Measurements from ENCODE around the gene EIF3B. TPM values are rescaled to one million over a fixed set of nuclear protein-coding genes. Genes with fewer than 3 reads are reported as not detected.
"Not testable (repeated sequence)": the region's sequence is repeated elsewhere in the genome, so short reads cannot be mapped to it uniquely, and the experiment has no call there.

EIF3B gene
- total and polyA plus RNA-seq, 2 donors: 85.8 to 97.7 TPM

DNA sequence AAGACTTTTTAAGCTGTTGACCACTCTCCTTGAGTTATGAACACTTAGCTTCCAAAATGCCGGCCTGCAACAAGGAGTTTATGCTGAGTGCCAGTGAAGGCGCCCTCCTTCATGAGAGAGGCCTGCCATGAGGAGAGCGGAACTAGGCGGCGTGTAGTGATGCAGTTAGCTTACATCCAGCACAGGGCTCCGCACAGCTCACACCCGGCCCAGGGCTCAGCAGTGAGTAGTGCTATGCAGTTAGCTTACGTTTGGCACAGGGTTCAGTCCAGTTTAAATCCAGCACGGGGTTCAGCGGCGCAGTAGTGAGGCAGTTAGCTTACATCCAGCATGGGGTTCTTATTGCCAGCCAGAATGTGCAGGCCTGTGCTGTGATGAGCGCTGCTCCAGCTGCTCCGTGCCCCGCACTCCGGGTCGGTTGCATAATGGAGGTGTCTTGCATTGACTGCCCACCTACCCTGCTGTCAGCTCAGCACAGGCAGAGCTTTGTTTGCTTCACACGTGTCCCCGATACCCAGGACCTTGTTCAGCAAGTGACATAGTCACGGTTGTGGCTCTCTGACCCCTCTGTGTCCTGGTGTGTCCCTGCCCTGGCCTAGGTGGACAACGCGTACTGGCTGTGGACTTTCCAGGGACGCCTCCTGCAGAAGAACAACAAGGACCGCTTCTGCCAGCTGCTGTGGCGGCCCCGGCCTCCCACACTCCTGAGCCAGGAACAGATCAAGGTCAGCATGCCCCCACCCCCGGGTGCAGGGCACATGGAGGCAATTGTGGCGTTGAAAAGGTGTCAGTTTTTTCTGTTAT is 21.9 kb downstream of the EIF3B start:
- no peak overlapping the region for H3K4me3 ChIP-seq (ENCODE audit: low read depth, low read length)
- H3K4me1 ChIP-seq (ENCODE audit: insufficient read depth): no peaks in the 10 kb centered on the region
- 92% methylated on average over 27 of the region's 27 CpGs for WGBS
- no peak for DNase-seq (ENCODE audit: extremely low spot score)
- H3K36me3 ChIP-seq (ENCODE audit: insufficient read depth): peaks cover 15% of the 10 kb centered on the region
- no peak overlapping the region for H3K27ac ChIP-seq (ENCODE audit: low read depth)

- H3K4me3 ChIP-seq (ENCODE audit: low read depth, low read length); DNase-seq (ENCODE audit: extremely low spot score); H3K27ac ChIP-seq (ENCODE audit: low read depth); H3K36me3 ChIP-seq (ENCODE audit: insufficient read depth); H3K4me1 ChIP-seq (ENCODE audit: insufficient read depth): not testable (repeated sequence)
- 94% methylated on average over 14 of the region's 18 CpGs for WGBS
These were observed 22.9 kb downstream of the EIF3B start for GRCh38 chr7:2377492-2377891.

DNA sequence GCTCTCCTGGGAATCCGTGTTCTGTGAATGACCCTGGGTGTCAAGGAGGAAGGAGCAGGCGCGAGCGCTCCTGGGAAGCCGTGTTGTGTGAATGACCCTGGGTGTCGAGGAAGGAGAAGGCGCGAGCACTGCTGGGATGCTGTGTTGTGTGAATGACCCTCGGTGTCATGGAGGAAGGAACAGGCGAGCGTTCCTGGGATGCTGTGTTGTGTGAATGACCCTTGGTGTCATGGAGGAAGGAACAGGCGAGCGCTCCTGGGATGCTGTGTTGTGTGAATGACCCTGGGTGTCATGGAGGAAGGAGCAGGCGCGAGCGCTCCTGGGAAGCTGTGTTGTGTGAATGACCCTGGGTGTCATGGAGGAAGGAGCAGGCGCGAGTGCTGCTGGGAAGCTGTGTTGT is 23.5 kb downstream of the EIF3B start:
- not testable (repeated sequence) for DNase-seq (ENCODE audit: extremely low spot score); H3K4me1 ChIP-seq (ENCODE audit: insufficient read depth); H3K4me3 ChIP-seq (ENCODE audit: low read depth, low read length); H3K27ac ChIP-seq (ENCODE audit: low read depth); H3K36me3 ChIP-seq (ENCODE audit: insufficient read depth)
- 91% methylated on average over 15 of the region's 18 CpGs for WGBS

GRCh38 chr7:2379161-2379560 is 24.5 kb downstream of the EIF3B start:
- no peak for DNase-seq (ENCODE audit: extremely low spot score)
- H3K36me3 ChIP-seq (ENCODE audit: insufficient read depth): peaks cover 9% of the 10 kb centered on the region
- H3K27ac ChIP-seq (ENCODE audit: low read depth): no peak overlapping the region
- H3K4me1 ChIP-seq (ENCODE audit: insufficient read depth): no peaks in the 10 kb centered on the region
- H3K4me3 ChIP-seq (ENCODE audit: low read depth, low read length): no peak overlapping the region
- WGBS: 96% methylated on average over 20 of the region's 20 CpGs

GRCh38 chr7:2379821-2380450 is 25.3 kb downstream of the EIF3B start:
- peaks cover 7% of the 10 kb centered on the region for H3K36me3 ChIP-seq (ENCODE audit: insufficient read depth)
- no peak overlapping the region for H3K27ac ChIP-seq (ENCODE audit: low read depth)
- H3K4me3 ChIP-seq (ENCODE audit: low read depth, low read length): no peak overlapping the region
- DNase-seq (ENCODE audit: extremely low spot score): no peak
- H3K4me1 ChIP-seq (ENCODE audit: insufficient read depth): no peaks in the 10 kb centered on the region
- 90% methylated on average over 34 of the region's 34 CpGs for WGBS

GRCh38 chr7:2380461-2380860 is 25.8 kb downstream of the EIF3B start:
- WGBS: 95% methylated on average over 23 of the region's 23 CpGs
- Histone ChIP-seq H3K36me3 (ENCODE audit: insufficient read depth) (peaks cover 7% of the 10 kb centered on the region), H3K4me1 (ENCODE audit: insufficient read depth) (no peaks in the 10 kb centered on the region), H3K4me3 (ENCODE audit: low read depth, low read length) (no peak overlapping the region), H3K27ac (ENCODE audit: low read depth) (no peak overlapping the region)
- no peak for DNase-seq (ENCODE audit: extremely low spot score)

DNA sequence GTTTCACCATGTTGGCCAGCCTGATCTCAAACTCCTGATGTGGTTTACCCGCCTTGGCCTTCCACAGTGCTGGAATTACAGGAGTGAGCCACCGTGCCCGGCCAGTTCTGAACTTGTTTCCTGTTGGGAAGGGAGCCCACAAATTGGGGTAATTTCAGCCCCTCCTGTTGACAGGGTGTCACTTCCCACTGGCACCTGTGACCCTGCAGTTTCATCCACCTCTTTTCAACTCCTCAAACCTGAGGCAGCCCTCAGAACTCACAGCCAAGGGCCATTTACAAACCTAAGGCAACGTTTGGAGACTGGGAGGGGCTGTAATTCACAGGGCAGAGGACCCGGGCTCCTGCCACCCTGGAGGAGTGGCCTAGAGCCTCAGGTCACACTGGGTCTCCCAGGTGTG is 26.6 kb downstream of the EIF3B start:
- peaks cover 4% of the 10 kb centered on the region for H3K36me3 ChIP-seq (ENCODE audit: insufficient read depth)
- DNase-seq (ENCODE audit: extremely low spot score): no peak
- WGBS: 50% methylated on average over 5 of the region's 5 CpGs
- H3K4me1 ChIP-seq (ENCODE audit: insufficient read depth): no peaks in the 10 kb centered on the region
- H3K27ac ChIP-seq (ENCODE audit: low read depth): no peak overlapping the region
- H3K4me3 ChIP-seq (ENCODE audit: low read depth, low read length): no peak overlapping the region

DNA sequence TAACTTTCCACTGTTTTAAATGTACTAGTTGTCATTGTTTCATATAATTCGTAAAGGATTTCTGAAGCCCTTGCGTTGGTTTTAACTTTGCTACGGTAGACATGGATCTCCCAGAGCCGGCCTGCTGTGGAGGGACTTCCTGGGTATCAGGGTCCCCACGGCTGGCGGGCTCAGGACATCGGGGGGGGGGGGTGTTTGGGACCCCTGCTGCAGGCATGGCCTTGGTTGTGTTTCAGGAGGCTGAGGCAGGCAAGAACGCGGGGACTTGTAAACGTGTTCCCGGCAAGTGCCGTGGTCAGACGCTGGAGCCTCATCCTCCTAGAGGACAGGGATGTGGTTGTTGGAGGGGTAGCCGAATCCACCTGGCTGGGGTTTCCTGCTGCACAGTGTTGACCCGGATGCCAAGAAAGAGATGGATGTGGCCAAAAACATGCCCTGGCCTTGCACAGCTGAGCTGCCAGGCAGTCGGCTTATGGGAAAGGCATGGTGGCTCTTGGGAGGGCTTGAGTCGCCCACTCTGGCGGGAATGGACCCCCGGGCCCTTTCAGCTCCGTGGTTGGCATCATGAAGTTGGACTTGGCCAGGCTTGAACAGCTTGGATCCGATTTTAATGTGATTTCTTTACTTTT is 27.4 kb downstream of the EIF3B start:
- WGBS: 88% methylated on average over 21 of the region's 21 CpGs
- DNase-seq (ENCODE audit: extremely low spot score): no peak
- Histone ChIP-seq H3K4me1 (ENCODE audit: insufficient read depth) (no peaks in the 10 kb centered on the region), H3K36me3 (ENCODE audit: insufficient read depth) (no peaks in the 10 kb centered on the region), H3K4me3 (ENCODE audit: low read depth, low read length) (no peak overlapping the region), H3K27ac (ENCODE audit: low read depth) (no peak overlapping the region)

GRCh38 chr7:2383543-2384274 is 29.1 kb downstream of the EIF3B start:
- Histone ChIP-seq H3K27ac (ENCODE audit: low read depth) (no peak overlapping the region), H3K4me1 (ENCODE audit: insufficient read depth) (no peaks in the 10 kb centered on the region), H3K36me3 (ENCODE audit: insufficient read depth) (no peaks in the 10 kb centered on the region), H3K4me3 (ENCODE audit: low read depth, low read length) (no peak overlapping the region)
- WGBS: 80% methylated on average over 29 of the region's 29 CpGs
- DNase-seq (ENCODE audit: extremely low spot score): no peak

GRCh38 chr7:2384354-2385243 is 30.0 kb downstream of the EIF3B start:
- H3K36me3 ChIP-seq (ENCODE audit: insufficient read depth): no peaks in the 10 kb centered on the region
- H3K4me1 ChIP-seq (ENCODE audit: insufficient read depth): no peaks in the 10 kb centered on the region
- no peak for DNase-seq (ENCODE audit: extremely low spot score)
- H3K27ac ChIP-seq (ENCODE audit: low read depth): no peak overlapping the region
- 78% methylated on average over 19 of the region's 19 CpGs for WGBS
- H3K4me3 ChIP-seq (ENCODE audit: low read depth, low read length): no peak overlapping the region

GRCh38 chr7:2386122-2386521 is 31.5 kb downstream of the EIF3B start:
- not testable (repeated sequence) for H3K27ac ChIP-seq (ENCODE audit: low read depth); DNase-seq (ENCODE audit: extremely low spot score); H3K4me1 ChIP-seq (ENCODE audit: insufficient read depth); H3K36me3 ChIP-seq (ENCODE audit: insufficient read depth); H3K4me3 ChIP-seq (ENCODE audit: low read depth, low read length)
- 92% methylated on average over 9 of the region's 9 CpGs for WGBS

DNA sequence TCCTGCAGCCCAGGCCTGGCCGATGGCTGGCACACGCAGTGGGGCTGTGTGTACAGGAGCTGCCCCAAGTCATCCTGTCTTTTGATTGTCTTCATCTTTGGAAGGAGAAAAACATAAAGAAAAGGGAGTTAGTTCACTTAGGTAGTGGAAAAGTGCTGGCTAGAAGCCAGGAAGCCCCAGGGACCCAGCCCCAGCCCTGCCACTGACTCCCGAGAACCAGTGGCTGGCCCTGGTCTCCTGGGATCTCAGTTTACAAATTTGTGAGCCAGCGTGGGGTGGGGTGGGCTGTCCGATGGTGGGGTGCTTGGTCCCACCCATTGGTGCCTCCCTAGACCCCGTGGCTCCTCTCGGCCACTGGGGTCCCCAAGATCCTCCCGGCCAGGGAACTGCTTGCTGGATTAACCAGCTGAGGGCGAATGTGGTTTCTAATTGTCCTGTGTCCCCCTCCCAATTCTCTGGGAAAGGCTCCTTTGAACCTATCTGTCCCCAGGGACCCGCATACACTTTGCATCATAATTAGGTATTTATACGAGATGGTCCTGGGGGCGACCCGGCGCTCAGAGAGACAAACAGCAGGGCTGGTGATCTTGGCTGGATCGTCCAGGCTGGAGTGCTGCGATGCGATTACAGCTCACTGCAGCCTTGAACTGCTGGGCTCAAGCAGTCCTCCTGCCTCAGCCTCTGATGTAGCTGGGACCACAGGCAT is 32.5 kb downstream of the EIF3B start:
- WGBS: 76% methylated on average over 17 of the region's 17 CpGs
- no peak for DNase-seq (ENCODE audit: extremely low spot score)
- no peaks in the 10 kb centered on the region for H3K4me1 ChIP-seq (ENCODE audit: insufficient read depth)
- H3K27ac ChIP-seq (ENCODE audit: low read depth): no peak overlapping the region
- H3K4me3 ChIP-seq (ENCODE audit: low read depth, low read length): no peak overlapping the region
- no peaks in the 10 kb centered on the region for H3K36me3 ChIP-seq (ENCODE audit: insufficient read depth)
